ENCODE measurements around the gene TMEM183A. TPM values are rescaled to one million over a fixed set of nuclear protein-coding genes. Genes with fewer than 3 reads are reported as not detected.

The TMEM183A gene
- total RNA-seq, 1 donor from 2014 or later: 81.9 TPM

DNA sequence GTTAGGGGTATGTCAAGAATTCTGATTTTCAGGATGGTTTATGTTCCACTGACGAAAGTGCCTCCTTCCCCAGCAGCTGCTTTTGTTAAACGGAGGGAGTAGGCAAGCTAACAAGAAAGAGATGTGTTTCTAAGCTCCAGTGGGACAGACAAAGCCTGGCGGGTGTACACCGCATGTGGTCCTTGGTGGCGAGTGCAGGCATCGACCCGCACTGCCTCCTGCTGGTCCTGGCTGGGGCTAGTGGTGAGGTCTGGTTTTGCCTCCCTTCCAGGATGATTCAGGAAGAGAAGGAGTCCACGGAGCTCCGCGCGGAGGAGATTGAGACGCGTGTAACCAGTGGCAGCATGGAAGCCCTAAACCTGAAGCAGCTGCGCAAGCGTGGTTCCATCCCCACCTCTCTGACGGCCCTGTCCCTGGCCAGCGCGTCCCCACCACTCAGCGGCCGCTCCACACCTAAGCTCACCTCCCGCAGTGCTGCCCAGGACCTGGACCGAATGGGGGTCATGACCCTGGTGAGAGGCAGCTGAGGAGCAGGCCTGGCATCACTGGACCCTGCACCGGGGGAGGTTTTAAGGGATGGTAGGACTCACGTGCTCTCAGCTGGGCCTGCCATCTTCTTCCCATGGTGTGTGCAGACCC, 48.1 kb downstream of the TMEM183A start:
- DNase-seq (ENCODE audit: low read depth): no peak
- Histone ChIP-seq H3K4me3 (ENCODE audit: low read depth, low read length) (no peak overlapping the region), H3K27me3 (ENCODE audit: control insufficient read depth, insufficient read depth, low read length) (peaks cover 11% of the 10 kb centered on the region), H3K36me3 (ENCODE audit: control insufficient read depth, insufficient read depth, low read length) (no peaks in the 10 kb centered on the region)
- TF ChIP-seq, protein P1, sequence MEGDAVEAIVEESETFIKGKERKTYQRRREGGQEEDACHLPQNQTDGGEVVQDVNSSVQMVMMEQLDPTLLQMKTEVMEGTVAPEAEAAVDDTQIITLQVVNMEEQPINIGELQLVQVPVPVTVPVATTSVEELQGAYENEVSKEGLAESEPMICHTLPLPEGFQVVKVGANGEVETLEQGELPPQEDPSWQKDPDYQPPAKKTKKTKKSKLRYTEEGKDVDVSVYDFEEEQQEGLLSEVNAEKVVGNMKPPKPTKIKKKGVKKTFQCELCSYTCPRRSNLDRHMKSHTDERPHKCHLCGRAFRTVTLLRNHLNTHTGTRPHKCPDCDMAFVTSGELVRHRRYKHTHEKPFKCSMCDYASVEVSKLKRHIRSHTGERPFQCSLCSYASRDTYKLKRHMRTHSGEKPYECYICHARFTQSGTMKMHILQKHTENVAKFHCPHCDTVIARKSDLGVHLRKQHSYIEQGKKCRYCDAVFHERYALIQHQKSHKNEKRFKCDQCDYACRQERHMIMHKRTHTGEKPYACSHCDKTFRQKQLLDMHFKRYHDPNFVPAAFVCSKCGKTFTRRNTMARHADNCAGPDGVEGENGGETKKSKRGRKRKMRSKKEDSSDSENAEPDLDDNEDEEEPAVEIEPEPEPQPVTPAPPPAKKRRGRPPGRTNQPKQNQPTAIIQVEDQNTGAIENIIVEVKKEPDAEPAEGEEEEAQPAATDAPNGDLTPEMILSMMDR (IDR thresholded peaks at IDR 0.05; ENCODE audit: insufficient read depth, low read length, poor library complexity, severe bottlenecking): no peak

DNA sequence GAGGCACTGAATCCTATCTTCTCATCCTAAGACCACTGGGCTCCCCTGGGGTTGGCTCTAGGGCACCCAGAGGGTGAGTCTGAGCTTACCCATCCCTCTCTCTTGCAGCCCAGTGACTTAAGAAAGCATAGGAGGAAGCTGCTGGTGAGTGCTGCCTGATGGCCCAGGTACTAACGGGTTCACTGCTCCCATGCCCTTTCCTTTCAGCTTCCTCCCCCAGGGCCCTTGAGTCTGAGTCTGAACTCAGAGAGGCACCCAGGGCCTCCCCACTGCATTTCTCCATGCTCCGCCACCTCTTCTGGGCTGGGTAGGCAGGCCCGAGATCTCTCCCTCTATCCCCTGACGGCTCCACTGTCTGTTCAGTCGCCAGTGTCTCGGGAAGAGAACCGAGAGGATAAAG, 48.8 kb downstream of the TMEM183A start:
- TF ChIP-seq, protein P1 (IDR thresholded peaks at IDR 0.05; ENCODE audit: insufficient read depth, low read length, poor library complexity, severe bottlenecking): no peak
- Histone ChIP-seq H3K36me3 (ENCODE audit: control insufficient read depth, insufficient read depth, low read length) (no peaks in the 10 kb centered on the region), H3K27me3 (ENCODE audit: control insufficient read depth, insufficient read depth, low read length) (peaks cover 11% of the 10 kb centered on the region), H3K4me3 (ENCODE audit: low read depth, low read length) (no peak overlapping the region)
- no peak for DNase-seq (ENCODE audit: low read depth)

DNA sequence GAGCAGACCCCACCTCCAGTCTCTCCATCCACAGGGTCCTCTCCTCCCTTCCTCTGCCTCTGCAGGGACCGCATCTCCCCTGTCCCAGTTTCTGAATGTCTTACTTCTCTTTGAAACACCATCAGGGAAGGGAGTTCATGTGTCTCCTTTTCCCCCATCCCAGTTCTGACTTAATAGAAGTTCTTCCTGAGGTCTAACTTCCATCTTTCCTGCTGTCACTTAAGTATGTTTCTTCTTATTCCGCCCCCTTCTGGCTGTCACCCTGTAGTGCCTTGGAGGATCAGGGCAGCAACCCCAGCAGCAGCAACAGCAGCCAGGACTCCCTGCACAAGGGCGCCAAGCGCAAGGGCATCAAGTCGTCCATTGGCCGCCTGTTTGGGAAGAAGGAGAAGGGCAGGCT, 49.3 kb downstream of the TMEM183A start:
- Histone ChIP-seq H3K27me3 (ENCODE audit: control insufficient read depth, insufficient read depth, low read length) (peaks cover 8% of the 10 kb centered on the region), H3K4me3 (ENCODE audit: low read depth, low read length) (no peak overlapping the region), H3K36me3 (ENCODE audit: control insufficient read depth, insufficient read depth, low read length) (no peaks in the 10 kb centered on the region)
- TF ChIP-seq, protein P1 (IDR thresholded peaks at IDR 0.05; ENCODE audit: insufficient read depth, low read length, poor library complexity, severe bottlenecking): no peak
- no peak for DNase-seq (ENCODE audit: low read depth)

DNA sequence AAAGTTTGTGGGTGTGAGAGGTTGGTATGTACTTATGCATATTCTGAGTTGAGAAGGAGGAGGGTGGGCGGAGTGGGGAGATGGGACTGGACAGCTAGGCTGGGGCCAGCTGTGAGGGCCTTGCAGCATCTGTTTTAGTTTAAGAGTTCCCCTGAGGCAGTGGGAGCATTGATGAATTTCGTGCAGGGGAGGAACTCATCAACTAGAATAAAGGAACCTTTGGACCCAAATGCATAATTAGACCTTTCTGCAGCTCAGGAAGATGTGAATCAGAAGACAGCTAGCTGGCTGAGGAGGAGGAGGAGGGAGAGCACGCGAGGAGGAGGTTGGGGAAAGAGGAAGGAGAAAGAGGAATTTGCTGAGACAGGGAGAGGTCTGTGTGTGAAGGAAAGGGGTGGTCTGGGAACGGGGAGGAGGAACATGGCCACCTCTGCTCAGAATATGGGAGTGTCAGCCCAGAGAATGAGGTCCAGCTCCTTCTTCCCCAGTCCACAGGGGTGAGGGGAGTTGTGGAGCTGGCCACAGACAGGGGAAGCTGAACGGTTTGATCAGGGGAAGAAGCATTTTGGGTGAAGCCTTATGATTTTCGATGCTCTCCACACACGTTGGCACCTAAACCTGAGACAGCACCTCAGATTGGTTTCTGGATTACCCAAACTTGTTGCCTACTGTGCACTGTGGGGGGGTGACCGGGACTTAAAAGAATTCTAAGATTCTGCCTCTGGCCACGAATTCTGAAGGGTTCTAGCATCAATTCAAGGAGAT, 50.9 kb downstream of the TMEM183A start:
- H3K36me3 ChIP-seq (ENCODE audit: control insufficient read depth, insufficient read depth, low read length): no peaks in the 10 kb centered on the region
- H3K4me3 ChIP-seq (ENCODE audit: low read depth, low read length): no peak overlapping the region
- peaks cover 2% of the 10 kb centered on the region for H3K27me3 ChIP-seq (ENCODE audit: control insufficient read depth, insufficient read depth, low read length)
- TF ChIP-seq, protein P1 (IDR thresholded peaks at IDR 0.05; ENCODE audit: insufficient read depth, low read length, poor library complexity, severe bottlenecking): no peak
- DNase-seq (ENCODE audit: low read depth): no peak

DNA sequence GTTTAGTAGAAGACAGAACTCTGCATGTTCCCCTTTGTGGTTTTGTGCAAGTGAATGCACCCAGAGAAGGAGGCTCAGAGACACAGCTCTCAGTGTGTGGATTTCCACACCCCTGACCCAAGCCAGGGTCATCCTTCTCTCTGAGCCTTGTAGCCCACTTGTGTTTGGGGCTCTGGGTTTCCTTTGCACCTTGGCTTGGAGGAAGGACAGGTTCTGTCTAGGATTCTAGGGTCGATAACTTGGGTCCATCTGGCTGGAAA, 51.4 kb downstream of the TMEM183A start:
- TF ChIP-seq, protein P1 (IDR thresholded peaks at IDR 0.05; ENCODE audit: insufficient read depth, low read length, poor library complexity, severe bottlenecking): no peak
- Histone ChIP-seq H3K36me3 (ENCODE audit: control insufficient read depth, insufficient read depth, low read length) (no peaks in the 10 kb centered on the region), H3K27me3 (ENCODE audit: control insufficient read depth, insufficient read depth, low read length) (peaks cover 2% of the 10 kb centered on the region), H3K4me3 (ENCODE audit: low read depth, low read length) (no peak overlapping the region)
- no peak for DNase-seq (ENCODE audit: low read depth)

DNA sequence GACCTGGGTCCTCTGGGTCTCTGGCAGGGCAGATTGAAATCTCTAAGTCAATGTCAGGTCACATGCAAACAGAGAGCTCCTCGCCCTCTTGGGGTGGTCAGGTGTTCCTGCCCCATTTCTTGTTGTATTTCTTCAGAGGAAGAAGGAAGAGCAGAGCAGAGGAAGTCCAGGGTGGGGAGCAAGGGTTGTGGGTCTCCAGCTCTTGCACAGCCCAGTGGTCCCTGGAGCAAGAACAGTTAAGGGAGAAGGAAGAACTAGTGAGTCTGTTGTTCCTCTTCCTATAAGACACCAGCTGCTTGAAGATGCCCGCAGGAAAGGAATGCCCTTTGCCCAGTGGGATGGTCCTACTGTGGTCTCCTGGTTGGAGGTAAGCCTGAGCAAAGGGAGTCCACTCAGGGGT, 52.3 kb downstream of the TMEM183A start:
- no peak for DNase-seq (ENCODE audit: low read depth)
- no peaks in the 10 kb centered on the region for H3K36me3 ChIP-seq (ENCODE audit: control insufficient read depth, insufficient read depth, low read length)
- TF ChIP-seq, protein P1 (IDR thresholded peaks at IDR 0.05; ENCODE audit: insufficient read depth, low read length, poor library complexity, severe bottlenecking): no peak
- no peak overlapping the region for H3K4me3 ChIP-seq (ENCODE audit: low read depth, low read length)
- peaks cover 2% of the 10 kb centered on the region for H3K27me3 ChIP-seq (ENCODE audit: control insufficient read depth, insufficient read depth, low read length)

Measured in kidney epithelial cell (primary cell).